Upper lobe of left lung (tissue), 4 donors: ENCODE results near the gene LRRC1.

Source experiments
- CTCF ChIP-seq, 6 experiments: fragments of 450-650 bp in 4 of 6; fragments of 200-600 bp in 2 of 6; sonication (generic) in 2 of 6; IDR thresholded peaks; one replicate each; pipeline ENCODE4 v1.5.1; 2016 to 2019; ENCODE audit warnings: antibody characterized with exemption in 6 of 6
- EP300 ChIP-seq, 4 donors: sonication (generic); formaldehyde crosslinking; IDR thresholded peaks; one replicate each; pipeline ENCODE4 v1.5.1; 2017; ENCODE audit warnings: antibody characterized with exemption in 4 of 4, control low read depth in 2 of 4
- POLR2A ChIP-seq, 4 donors: fragments of 450-650 bp; IDR thresholded peaks; one replicate each; pipeline ENCODE4 v1.5.1; 2016 to 2017; ENCODE audit warnings: antibody characterized with exemption in 4 of 4, mild to moderate bottlenecking in 2 of 4
- POLR2AphosphoS5 ChIP-seq, 2 donors: sonication (generic); formaldehyde crosslinking; IDR thresholded peaks; one replicate each; pipeline ENCODE4 v1.5.1; 2017; ENCODE audit warnings: antibody characterized with exemption in 2 of 2

GRCh38 chr6:53847796-53848314 lies 53.0 kb downstream of the LRRC1 start:
- no peak for TF ChIP-seq CTCF (IDR thresholded peaks at IDR 0.05)
- no peak for TF ChIP-seq POLR2A (IDR thresholded peaks at IDR 0.05)
- no peak for TF ChIP-seq EP300 (IDR thresholded peaks at IDR 0.05)
- no peak for TF ChIP-seq POLR2AphosphoS5 (IDR thresholded peaks at IDR 0.05)
